H9 (cell line): ENCODE data around the gene ABCC11. TPM values are rescaled to one million over a fixed set of nuclear protein-coding genes. Genes with fewer than 3 reads are reported as not detected.

Experiments used
- DNase-seq: peaks from one replicate; pipeline ENCODE4 v3.0.0-alpha.2; 2017
- H2AFZ ChIP-seq: one replicate; pipeline ENCODE4 v1.6.1; 2013; ENCODE audit warnings: mild to moderate bottlenecking, low read length, control low read depth, moderate library complexity
- H2AK5ac ChIP-seq: 2 replicates; pipeline ENCODE4 v1.6.1; 2013; ENCODE audit warnings: low read length, control low read depth, mixed read lengths; ENCODE audit not compliant: insufficient read length
- H2BK120ac ChIP-seq: one replicate; pipeline ENCODE4 v1.6.1; 2013; ENCODE audit warnings: low read depth, mild to moderate bottlenecking, low read length, control low read depth, inconsistent platforms; ENCODE audit not compliant: poor library complexity, severe bottlenecking
- H2BK12ac ChIP-seq: 2 replicates; pipeline ENCODE4 v1.6.1; 2013; ENCODE audit warnings: low read length, control low read depth, mixed read lengths, low read depth; ENCODE audit not compliant: insufficient read length
- H2BK15ac ChIP-seq: 2 replicates; pipeline ENCODE4 v1.6.1; 2013; ENCODE audit warnings: low read depth, low read length, control low read depth
- H2BK20ac ChIP-seq: one replicate; pipeline ENCODE4 v1.6.1; 2013; ENCODE audit warnings: low read depth, mild to moderate bottlenecking, low read length, control low read depth, inconsistent platforms; ENCODE audit not compliant: poor library complexity, severe bottlenecking
- H2BK5ac ChIP-seq: 2 replicates; pipeline ENCODE4 v1.6.1; 2013; ENCODE audit warnings: low read length, control low read depth, mixed read lengths; ENCODE audit not compliant: insufficient read length
- H3K14ac ChIP-seq: 2 replicates; pipeline ENCODE4 v1.6.1; 2013; ENCODE audit warnings: low read length, control low read depth; ENCODE audit not compliant: insufficient read depth
- H3K18ac ChIP-seq: 2 replicates; pipeline ENCODE4 v1.6.1; 2013; ENCODE audit warnings: low read depth, mild to moderate bottlenecking, mixed read lengths, low read length, control low read depth; ENCODE audit not compliant: insufficient read length
- H3K23ac ChIP-seq: 2 replicates; pipeline ENCODE4 v1.6.1; 2013; ENCODE audit warnings: low read length, control low read depth, mixed read lengths, low read depth; ENCODE audit not compliant: insufficient read length
- H3K23me2 ChIP-seq: 2 replicates; pipeline ENCODE4 v1.6.1; 2013; ENCODE audit warnings: low read depth, mild to moderate bottlenecking, mixed read lengths, low read length, control low read depth; ENCODE audit not compliant: insufficient read length, poor library complexity, severe bottlenecking
- H3K27ac ChIP-seq: 2 replicates; pipeline ENCODE4 v1.5.1; 2013; ENCODE audit warnings: low read length, control low read depth, mixed read lengths, low read depth; ENCODE audit not compliant: insufficient read length
- H3K27me3 ChIP-seq: 2 replicates; pipeline ENCODE4 v1.6.1; 2013; ENCODE audit warnings: low read length, control low read depth, inconsistent platforms; ENCODE audit not compliant: insufficient read depth
- H3K4ac ChIP-seq: 2 replicates; pipeline ENCODE4 v1.6.1; 2013; ENCODE audit warnings: low read depth, mild to moderate bottlenecking, control low read depth, inconsistent platforms, low read length, moderate library complexity
- H3K4me1 ChIP-seq: 2 replicates; pipeline ENCODE4 v1.6.1; 2013; ENCODE audit warnings: low read length, control low read depth, inconsistent platforms; ENCODE audit not compliant: insufficient read depth
- H3K4me2 ChIP-seq: 2 replicates; pipeline ENCODE4 v1.6.1; 2013; ENCODE audit warnings: low read length, control low read depth, mixed read lengths; ENCODE audit not compliant: insufficient read length, insufficient read depth
- H3K56ac ChIP-seq: 2 replicates; pipeline ENCODE4 v1.6.1; 2013; ENCODE audit warnings: low read depth, mild to moderate bottlenecking, mixed read lengths, low read length, control low read depth; ENCODE audit not compliant: insufficient read length
- H3K79me1 ChIP-seq: 2 replicates; pipeline ENCODE4 v1.6.1; 2013; ENCODE audit warnings: low read depth, mild to moderate bottlenecking, moderate library complexity, low read length, control low read depth, inconsistent platforms; ENCODE audit not compliant: insufficient read depth, poor library complexity, severe bottlenecking
- H3K79me2 ChIP-seq: 2 replicates; pipeline ENCODE4 v1.6.1; 2013; ENCODE audit warnings: low read length, control low read depth, inconsistent platforms; ENCODE audit not compliant: insufficient read depth
- H3K9ac ChIP-seq: 2 replicates; pipeline ENCODE4 v1.6.1; 2013; ENCODE audit warnings: low read length, control low read depth, mixed read lengths; ENCODE audit not compliant: insufficient read length; ENCODE audit errors: extremely low read depth
- H3K9me3 ChIP-seq: one replicate; pipeline ENCODE4 v1.6.1; 2013; ENCODE audit warnings: low read depth, low read length, inconsistent platforms; ENCODE audit not compliant: control insufficient read depth
- H3T11ph ChIP-seq: one replicate; pipeline ENCODE4 v1.6.1; 2013; ENCODE audit warnings: mild to moderate bottlenecking, low read length, control low read depth, inconsistent platforms
- H4K20me1 ChIP-seq: one replicate; pipeline ENCODE4 v1.6.1; 2013; ENCODE audit not compliant: control insufficient read depth, insufficient read length, insufficient read depth
- H4K5ac ChIP-seq: 2 replicates; pipeline ENCODE4 v1.6.1; 2013; ENCODE audit warnings: low read depth, mild to moderate bottlenecking, mixed read lengths, low read length, control low read depth; ENCODE audit not compliant: insufficient read length
- H4K8ac ChIP-seq: replicated peaks from 2 replicates; pipeline ENCODE4 v1.6.1; 2013; ENCODE audit warnings: low read length, control low read depth, mixed read lengths, low read depth; ENCODE audit not compliant: insufficient read length
- H4K91ac ChIP-seq: 2 replicates; pipeline ENCODE4 v1.6.1; 2013; ENCODE audit warnings: low read depth, mild to moderate bottlenecking, moderate library complexity, mixed read lengths, low read length, control low read depth; ENCODE audit not compliant: insufficient read length
- H3K27ac Mint-ChIP-seq, 3 experiments: 2 replicates in 2 of 3; 3 replicates in 1 of 3; pipeline ENCODE4 v1.8.0; 2020 to 2021; ENCODE audit warnings: mixed read lengths in 3 of 3, mild to moderate bottlenecking in 1 of 3, moderate library complexity in 1 of 3
- H3K27me3 Mint-ChIP-seq: 2 replicates; pipeline ENCODE4 v1.8.0; 2021; ENCODE audit warnings: low read depth, mild to moderate bottlenecking, moderate library complexity, mixed read lengths
- H3K36me3 Mint-ChIP-seq, 3 experiments: 2 replicates in 2 of 3; 3 replicates in 1 of 3; pipeline ENCODE4 v1.8.0; 2020 to 2021; ENCODE audit warnings: low read depth in 3 of 3, mixed read lengths in 3 of 3; ENCODE audit not compliant: insufficient read depth in 1 of 3
- H3K4me1 Mint-ChIP-seq, 2 experiments: 2 replicates each; pipeline ENCODE4 v1.8.0; 2020; ENCODE audit warnings: mixed read lengths in 2 of 2
- H3K4me3 Mint-ChIP-seq, 2 experiments: 2 replicates in 1 of 2; 3 replicates in 1 of 2; pipeline ENCODE4 v1.8.0; 2020 to 2021; ENCODE audit warnings: mild to moderate bottlenecking in 2 of 2, mixed read lengths in 2 of 2, moderate library complexity in 1 of 2
- H3K9me3 Mint-ChIP-seq, 2 experiments: 2 replicates in 1 of 2; 3 replicates in 1 of 2; pipeline ENCODE4 v1.8.0; 2020; ENCODE audit warnings: mild to moderate bottlenecking in 2 of 2, mixed read lengths in 2 of 2, moderate library complexity in 1 of 2
- CTCF ChIP-seq: fragments of 200-600 bp; sonication (generic); conservative IDR thresholded peaks from 3 replicates; pipeline ENCODE4 v1.8.0; 2021; ENCODE audit warnings: antibody characterized with exemption, mild to moderate bottlenecking
- WGBS: extraction: QIAGEN DNeasy Blood & Tissue Kit; methylation state at CpG from one replicate; pipeline ENCODE4 v1.1.7; 2013; ENCODE audit warnings: missing lambda C conversion rate, low lambda C conversion rate, mixed read lengths; ENCODE audit not compliant: insufficient read length; ENCODE audit errors: extremely low coverage; 5-methylcytosine and 5-hydroxymethylcytosine counted together
- total RNA-seq: library from RNA; stranded (reverse); gene quantifications from 2 replicates; pipeline ENCODE4 v1.2.1, GENCODE V29; 2021

The ABCC11 gene
- total RNA-seq, 1 experiment from 2014 or later = 0.33 TPM

GRCh38 chr16:48188449-48189102, 58.8 kb downstream of the ABCC11 start:
- H2AK5ac ChIP-seq = no peak overlapping the region
- H4K91ac ChIP-seq = no peak overlapping the region
- no peak overlapping the region for H3K4ac ChIP-seq
- no peak overlapping the region for H3K4me3 Mint-ChIP-seq
- no peak for DNase-seq
- H3K4me1 ChIP-seq = no peaks in the 10 kb centered on the region
- H3K27ac Mint-ChIP-seq = no peak overlapping the region; a peak in 1 of 7 replicates
- no peaks in the 10 kb centered on the region for H3K27me3 ChIP-seq
- H3K23ac ChIP-seq = no peak overlapping the region
- H2AFZ ChIP-seq = no peak overlapping the region
- no peaks in the 10 kb centered on the region for H3K23me2 ChIP-seq
- no peak overlapping the region for H4K5ac ChIP-seq
- H2BK15ac ChIP-seq = no peak overlapping the region
- no peaks in the 10 kb centered on the region for H4K20me1 ChIP-seq
- no CpG with 5 or more reads among the region's 6 CpGs for WGBS
- no peak for TF ChIP-seq CTCF
- H3K4me1 Mint-ChIP-seq = peaks cover 2 to 7% of the 10 kb centered on the region in 2 experiments; a peak in 3 of 4 replicates
- no peak overlapping the region for H3K27ac ChIP-seq
- H3K9me3 ChIP-seq = no peaks in the 10 kb centered on the region
- no peak overlapping the region for H3T11ph ChIP-seq
- H3K79me1 ChIP-seq = no peaks in the 10 kb centered on the region
- H3K18ac ChIP-seq = no peak overlapping the region
- H3K36me3 Mint-ChIP-seq = no peaks in the 10 kb centered on the region; a peak in 1 of 7 replicates
- no peaks in the 10 kb centered on the region for H3K27me3 Mint-ChIP-seq
- H3K9me3 Mint-ChIP-seq = no peaks in the 10 kb centered on the region
- no peak overlapping the region for H3K9ac ChIP-seq
- no peak overlapping the region for H3K56ac ChIP-seq
- no peak overlapping the region for H2BK5ac ChIP-seq
- no peak overlapping the region for H2BK120ac ChIP-seq
- no peak overlapping the region for H2BK20ac ChIP-seq
- no peak overlapping the region for H3K14ac ChIP-seq
- H3K4me2 ChIP-seq = no peak overlapping the region
- H2BK12ac ChIP-seq = no peak overlapping the region
- H4K8ac ChIP-seq = no peak overlapping the region
- H3K79me2 ChIP-seq = no peaks in the 10 kb centered on the region
